Activated CD4-positive, alpha-beta memory T cell treated with anti-CD3 and anti-CD28 coated beads for 36 hours (primary cell): ENCODE results near the gene NAT10. TPM values are rescaled to one million over a fixed set of nuclear protein-coding genes. Genes with fewer than 3 reads are reported as not detected.
"Not testable (repeated sequence)": the region's sequence is repeated elsewhere in the genome, so short reads cannot be mapped to it uniquely, and the experiment has no call there.

Source experiments
- CTCF ChIA-PET: fragments of 350-600 bp; sonication (Branson Sonifier 250); formaldehyde crosslinking; loops from one replicate; lab custom pipeline; 2021; ENCODE audit warnings: antibody characterized with exemption, inconsistent platforms; lab: Charles Lee
- POLR2A ChIA-PET: fragments of 350-600 bp; sonication (Branson Sonifier 250); formaldehyde crosslinking; loops from one replicate; lab custom pipeline; 2021; ENCODE audit warnings: antibody characterized with exemption; lab: Charles Lee
- DNase-seq: peaks from one replicate; pipeline ENCODE4 v3.0.0-alpha.2; 2020
- H3K27ac Mint-ChIP-seq: one replicate; pipeline ENCODE4 v1.8.0; 2021; ENCODE audit warnings: mixed read lengths
- H3K27me3 Mint-ChIP-seq: one replicate; pipeline ENCODE4 v1.8.0; 2021; ENCODE audit warnings: mixed read lengths
- H3K36me3 Mint-ChIP-seq: one replicate; pipeline ENCODE4 v1.8.0; 2021; ENCODE audit warnings: mixed read lengths
- H3K4me1 Mint-ChIP-seq: one replicate; pipeline ENCODE4 v1.8.0; 2021; ENCODE audit warnings: low read depth, mixed read lengths
- H3K4me3 Mint-ChIP-seq: one replicate; pipeline ENCODE4 v1.8.0; 2021; ENCODE audit warnings: mild to moderate bottlenecking, mixed read lengths
- H3K9me3 Mint-ChIP-seq: one replicate; pipeline ENCODE4 v1.8.0; 2021; ENCODE audit warnings: mixed read lengths
- intact Hi-C: fragments of 100-400 bp; cut with micrococcal nuclease; formaldehyde crosslinking; loops from one replicate; pipeline ENCODE4 v1.15.1; 2023
- total RNA-seq, 2 experiments: library from RNA; stranded (reverse); gene quantifications; one replicate each; pipeline ENCODE4 v1.2.3, GENCODE V29; 2021

The NAT10 gene
- total RNA-seq, 2 experiments from 2014 or later = 84.7 to 87.6 TPM

- no peak for DNase-seq
- Mint-ChIP-seq H3K27me3 (no peaks in the 10 kb centered on the region), H3K4me1 (peaks cover 43% of the 10 kb centered on the region), H3K9me3 (no peaks in the 10 kb centered on the region), H3K4me3 (no peak overlapping the region), H3K27ac (no peak overlapping the region), H3K36me3 (peaks cover 28% of the 10 kb centered on the region)
- intact Hi-C loops = no loop called here
- POLR2A ChIA-PET = interaction anchor here (0.6 kb wide), 1 partner anchor 181 kb away, joined by 5 read pairs; no protein-coding TSS in a partner anchor
- CTCF ChIA-PET = no interaction called here
Measured at GRCh38 chr11:34072832-34073231, 32.6 kb upstream of the NAT10 start.

GRCh38 chr11:34074391-34074790, 31.0 kb upstream of the NAT10 start:
- intact Hi-C loops = no loop called here
- H3K4me1 Mint-ChIP-seq = peaks cover 33% of the 10 kb centered on the region
- CTCF ChIA-PET = interaction anchor here (0.9 to 1.6 kb wide), 2 partner anchors 12 to 78 kb away, joined by 3 to 5 read pairs; no protein-coding TSS in a partner anchor
- no peak overlapping the region for H3K4me3 Mint-ChIP-seq
- peaks cover 33% of the 10 kb centered on the region for H3K36me3 Mint-ChIP-seq
- no peaks in the 10 kb centered on the region for H3K27me3 Mint-ChIP-seq
- peak overlapping the region; percentile 52 for H3K27ac Mint-ChIP-seq
- POLR2A ChIA-PET = interaction anchor here (0.6 to 0.7 kb wide), 2 partner anchors 12 kb away, joined by 3 to 7 read pairs; no protein-coding TSS in a partner anchor
- no peak for DNase-seq
- no peaks in the 10 kb centered on the region for H3K9me3 Mint-ChIP-seq

- peak overlapping the region; percentile 52 for H3K27ac Mint-ChIP-seq
- peaks cover 35% of the 10 kb centered on the region for H3K36me3 Mint-ChIP-seq
- ChIA-PET POLR2A (no interaction called here), CTCF (interaction anchor here (1.0 to 2.6 kb wide), 2 partner anchors 10 to 12 kb away, joined by 4 to 7 read pairs; no protein-coding TSS in a partner anchor)
- intact Hi-C loops = no loop called here
- DNase-seq = no peak
- H3K9me3 Mint-ChIP-seq = no peaks in the 10 kb centered on the region
- H3K4me3 Mint-ChIP-seq = no peak overlapping the region
- H3K4me1 Mint-ChIP-seq = peaks cover 26% of the 10 kb centered on the region
- H3K27me3 Mint-ChIP-seq = no peaks in the 10 kb centered on the region
Measured at GRCh38 chr11:34075178-34075820, 30.1 kb upstream of the NAT10 start.

GRCh38 chr11:34080609-34081008, 24.8 kb upstream of the NAT10 start:
- Mint-ChIP-seq H3K27me3 (no peaks in the 10 kb centered on the region), H3K9me3 (no peaks in the 10 kb centered on the region), H3K36me3 (peaks cover 54% of the 10 kb centered on the region), H3K4me3 (no peak overlapping the region), H3K4me1 (peaks cover 19% of the 10 kb centered on the region), H3K27ac (no peak overlapping the region)
- ChIA-PET CTCF (interaction anchor here (0.8 to 1.3 kb wide), 3 partner anchors 8 to 84 kb away, joined by 3 to 4 read pairs (median 4); no protein-coding TSS in a partner anchor), POLR2A (no interaction called here)
- intact Hi-C loops = no loop called here
- DNase-seq = no peak

- H3K36me3 Mint-ChIP-seq = peaks cover 56% of the 10 kb centered on the region
- intact Hi-C loops = loop anchor here (2.0 kb wide), 1 partner anchor 16 kb away; no protein-coding TSS in a partner anchor
Measured at GRCh38 chr11:34084637-34085036, 20.8 kb upstream of the NAT10 start.

GRCh38 chr11:34086554-34087283, 18.7 kb upstream of the NAT10 start:
- no peak overlapping the region for H3K4me3 Mint-ChIP-seq
- POLR2A ChIA-PET = no interaction called here

More at GRCh38 chr11:34084637-34085036, 20.8 kb upstream of the NAT10 start:
- H3K27ac Mint-ChIP-seq = peak overlapping the region; percentile 44
- H3K4me3 Mint-ChIP-seq = no peak overlapping the region
- no peaks in the 10 kb centered on the region for H3K27me3 Mint-ChIP-seq
- peaks cover 33% of the 10 kb centered on the region for H3K4me1 Mint-ChIP-seq
- DNase-seq = no peak
- POLR2A ChIA-PET = no interaction called here
- CTCF ChIA-PET = interaction anchor here (1.0 to 1.1 kb wide), 2 partner anchors 25 to 428 kb away, joined by 3 read pairs; no protein-coding TSS in a partner anchor
- no peaks in the 10 kb centered on the region for H3K9me3 Mint-ChIP-seq

GRCh38 chr11:34091825-34092224, 13.6 kb upstream of the NAT10 start:
- H3K27me3 Mint-ChIP-seq = no peaks in the 10 kb centered on the region
- H3K36me3 Mint-ChIP-seq = peaks cover 48% of the 10 kb centered on the region
- no peak for DNase-seq
- ChIA-PET CTCF (no interaction called here), POLR2A (no interaction called here)
- intact Hi-C loops = no loop called here
- no peaks in the 10 kb centered on the region for H3K9me3 Mint-ChIP-seq
- H3K4me1 Mint-ChIP-seq = peaks cover 5% of the 10 kb centered on the region
- no peak overlapping the region for H3K4me3 Mint-ChIP-seq
- no peak overlapping the region for H3K27ac Mint-ChIP-seq

More at GRCh38 chr11:34086554-34087283, 18.7 kb upstream of the NAT10 start:
- intact Hi-C loops = loop anchor here (2.0 kb wide), 1 partner anchor 18 kb away; the partner anchor contains the start of gene NAT10
- peaks cover 28% of the 10 kb centered on the region for H3K4me1 Mint-ChIP-seq
- H3K27me3 Mint-ChIP-seq = no peaks in the 10 kb centered on the region
- no peak for DNase-seq
- H3K36me3 Mint-ChIP-seq = peaks cover 63% of the 10 kb centered on the region
- no peaks in the 10 kb centered on the region for H3K9me3 Mint-ChIP-seq
- peak overlapping the region; percentile 55 for H3K27ac Mint-ChIP-seq
- CTCF ChIA-PET = interaction anchor here (0.7 to 1.4 kb wide), 2 partner anchors 13 to 90 kb away, joined by 3 read pairs; no protein-coding TSS in a partner anchor

- intact Hi-C loops, DNase-seq, H3K27me3 Mint-ChIP-seq, H3K4me3 Mint-ChIP-seq, H3K9me3 Mint-ChIP-seq, H3K4me1 Mint-ChIP-seq: not testable (repeated sequence)
- Mint-ChIP-seq H3K36me3 (peaks cover 51% of the 10 kb centered on the region), H3K27ac (peak overlapping the region; percentile 56)
- CTCF ChIA-PET = interaction anchor here (1.5 kb wide), 1 partner anchor 10 kb away, joined by 5 read pairs; the partner anchor contains the start of gene NAT10
- POLR2A ChIA-PET = interaction anchor here (0.6 to 1.2 kb wide), 4 partner anchors 8 to 12 kb away, joined by 3 to 7 read pairs (median 3); partner anchors contain the start of gene NAT10
Measured at GRCh38 chr11:34094900-34095299, 10.5 kb upstream of the NAT10 start.

- Mint-ChIP-seq H3K27me3 (no peaks in the 10 kb centered on the region), H3K27ac (no peak overlapping the region)
Measured at GRCh38 chr11:34098813-34099212, 6.6 kb upstream of the NAT10 start.

GRCh38 chr11:34104680-34105078, 750 bp upstream of the NAT10 start:
- H3K9me3 Mint-ChIP-seq = no peaks in the 10 kb centered on the region
- ChIA-PET POLR2A (interaction anchor here (0.6 to 1.9 kb wide), 11 partner anchors 9 to 381 kb away, joined by 3 to 11 read pairs (median 3); partner anchors contain the start of genes ABTB2, CAPRIN1 and CAT), CTCF (interaction anchor here (0.6 to 2.3 kb wide), 9 partner anchors 9 to 363 kb away, joined by 3 to 12 read pairs (median 4); partner anchors contain the start of genes ABTB2 and CAPRIN1)

More at GRCh38 chr11:34098813-34099212, 6.6 kb upstream of the NAT10 start:
- intact Hi-C loops = no loop called here
- H3K9me3 Mint-ChIP-seq = no peaks in the 10 kb centered on the region
- H3K4me3 Mint-ChIP-seq = no peak overlapping the region
- peaks cover 30% of the 10 kb centered on the region for H3K36me3 Mint-ChIP-seq
- peaks cover 4% of the 10 kb centered on the region for H3K4me1 Mint-ChIP-seq
- DNase-seq = no peak
- ChIA-PET POLR2A (no interaction called here), CTCF (interaction anchor here (1.1 kb wide), 1 partner anchor 34 kb away, joined by 3 read pairs; no protein-coding TSS in a partner anchor)

GRCh38 chr11:34105957-34106504, 602 bp downstream of the NAT10 start:
- Mint-ChIP-seq H3K4me3 (peak overlapping the region; percentile 95), H3K9me3 (no peaks in the 10 kb centered on the region), H3K4me1 (peaks cover 45% of the 10 kb centered on the region), H3K27me3 (peaks cover 4% of the 10 kb centered on the region), H3K36me3 (peaks cover 40% of the 10 kb centered on the region), H3K27ac (peak overlapping the region; percentile 98)
- ChIA-PET CTCF (interaction anchor here (0.5 to 2.3 kb wide), 6 partner anchors 55 to 362 kb away, joined by 4 to 12 read pairs (median 4); partner anchors contain the start of genes ABTB2 and CAPRIN1), POLR2A (interaction anchor here (0.6 to 1.9 kb wide), 10 partner anchors 9 to 252 kb away, joined by 3 to 11 read pairs (median 4); partner anchors contain the start of genes ABTB2 and CAPRIN1)
- intact Hi-C loops = loop anchor here (1.0 to 5.0 kb wide), 7 partner anchors 19 to 333 kb away; partner anchors contain the start of genes ABTB2 and CAPRIN1
- DNase-seq = no peak

More at GRCh38 chr11:34104680-34105078, 750 bp upstream of the NAT10 start:
- Mint-ChIP-seq H3K36me3 (peaks cover 40% of the 10 kb centered on the region), H3K4me1 (peaks cover 45% of the 10 kb centered on the region), H3K27me3 (peaks cover 4% of the 10 kb centered on the region), H3K27ac (peak overlapping the region; percentile 98), H3K4me3 (peak overlapping the region; percentile 95)
- DNase-seq = no peak
- intact Hi-C loops = loop anchor here (1.0 to 5.0 kb wide), 7 partner anchors 18 to 335 kb away; partner anchors contain the start of genes ABTB2 and CAPRIN1
